Endometrium (tissue), 2 donors: ENCODE results near the gene SH3PXD2A.

ENCODE experiments used
- FAIRE-seq: peaks from 2 replicates; lab custom pipeline; 2012; peaks lifted over from hg19 to GRCh38; lab: Jason Lieb, UNC
- donor health status: control.
- donor health status: control.

The SH3PXD2A gene

GRCh38 chr10:103808780-103809179 lies 46.6 kb downstream of the SH3PXD2A start:
- no peak for FAIRE-seq

GRCh38 chr10:103807996-103808395 lies 47.4 kb downstream of the SH3PXD2A start:
- FAIRE-seq, result no peak

DNA sequence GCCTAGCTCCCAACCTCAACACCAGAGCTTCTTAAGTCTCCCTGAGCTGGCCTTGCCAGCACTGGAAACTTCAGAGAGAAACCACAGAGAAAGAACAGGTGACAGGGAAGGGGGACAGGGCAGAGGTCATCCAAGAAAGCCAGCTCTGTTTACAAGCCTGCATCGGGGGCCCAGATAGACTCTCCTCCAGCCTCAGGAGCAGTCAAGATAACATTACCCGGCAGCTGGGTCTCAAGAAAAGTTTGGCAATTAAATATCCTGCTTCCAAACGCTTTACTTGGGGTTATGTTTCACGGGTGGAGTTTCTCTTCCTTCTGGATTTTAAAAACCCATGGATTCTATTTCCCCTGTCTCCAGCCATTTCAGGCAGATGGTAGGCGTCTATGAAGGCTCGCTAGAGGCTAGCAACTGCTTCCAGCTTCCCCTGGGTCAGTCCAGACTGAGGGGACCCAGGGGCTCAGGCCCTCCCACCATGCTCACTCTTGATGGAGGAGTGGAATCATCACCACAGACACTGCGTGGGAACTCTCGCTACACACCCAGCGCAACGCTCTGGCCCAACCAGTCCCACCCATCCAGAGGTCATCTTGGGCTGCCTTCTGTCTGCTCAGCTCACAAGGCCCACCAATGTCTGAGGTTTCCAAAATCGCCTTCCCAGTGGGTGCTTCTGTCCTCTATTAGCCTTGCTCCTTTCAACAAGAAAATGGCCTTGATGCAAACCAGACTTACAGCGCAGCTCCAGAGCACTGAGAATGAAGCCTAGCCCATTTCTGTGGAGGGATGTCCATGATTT lies 48.8 kb downstream of the SH3PXD2A start:
- FAIRE-seq, result no peak

- FAIRE-seq, result no peak
These were observed 49.6 kb downstream of the SH3PXD2A start for GRCh38 chr10:103805781-103806180.

DNA sequence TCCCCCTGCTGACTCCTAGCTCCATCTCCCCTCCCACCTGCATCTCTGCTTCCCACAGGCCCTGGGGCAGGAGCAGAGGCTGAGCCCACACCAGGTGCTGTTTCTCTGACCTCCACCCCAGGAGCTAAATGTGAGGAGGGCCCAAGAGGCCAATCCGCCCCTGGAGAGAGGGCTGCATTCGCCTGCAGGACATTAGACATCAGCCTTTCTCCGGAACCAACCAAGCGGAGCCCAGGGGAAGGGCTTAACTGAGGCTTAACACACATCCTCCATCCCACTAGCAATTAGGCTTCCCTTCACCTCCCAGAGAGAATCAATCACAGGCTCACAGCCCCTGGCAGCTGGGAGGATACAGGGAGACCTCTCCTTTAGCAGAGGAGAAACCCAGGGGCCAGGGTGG lies 50.5 kb downstream of the SH3PXD2A start:
- FAIRE-seq, result no peak

- no peak for FAIRE-seq
These were observed 51.4 kb downstream of the SH3PXD2A start for GRCh38 chr10:103803941-103804340.

DNA sequence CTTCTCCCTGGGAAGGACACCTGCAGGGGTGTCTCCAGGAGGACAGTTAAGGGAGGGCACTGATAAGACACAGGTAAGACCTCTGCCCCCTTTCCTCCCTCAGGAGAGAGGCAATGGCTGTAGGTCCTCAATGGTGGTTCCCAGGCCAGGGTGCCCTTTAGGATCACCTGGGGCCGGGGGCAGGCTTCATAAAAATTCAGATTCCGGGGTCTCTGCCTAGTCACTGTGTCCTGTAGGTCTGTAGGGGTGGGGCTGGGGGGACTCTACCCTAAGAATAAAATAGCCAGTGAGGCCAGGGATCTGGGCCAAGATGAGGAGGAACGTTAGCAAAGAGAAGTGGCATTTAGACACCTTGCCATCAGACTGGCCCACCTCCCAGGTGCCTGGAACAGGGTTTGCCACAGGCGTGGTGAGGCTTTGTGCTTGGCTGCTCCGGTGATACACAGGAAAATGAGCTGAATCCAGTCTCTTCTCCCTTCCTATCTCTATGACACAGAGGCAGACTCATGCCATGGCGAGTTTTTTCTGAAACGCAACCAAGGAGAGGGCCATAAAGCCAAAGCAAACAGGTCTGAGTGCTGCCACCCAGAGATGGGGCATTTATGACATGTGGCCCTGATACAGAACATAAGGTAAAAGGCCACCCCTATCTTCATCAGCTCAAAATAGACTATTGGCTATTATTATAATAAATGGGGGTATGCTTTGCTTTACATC lies 52.6 kb downstream of the SH3PXD2A start:
- no peak for FAIRE-seq

- FAIRE-seq, result no peak
These were observed 53.3 kb downstream of the SH3PXD2A start for GRCh38 chr10:103802081-103802480.

DNA sequence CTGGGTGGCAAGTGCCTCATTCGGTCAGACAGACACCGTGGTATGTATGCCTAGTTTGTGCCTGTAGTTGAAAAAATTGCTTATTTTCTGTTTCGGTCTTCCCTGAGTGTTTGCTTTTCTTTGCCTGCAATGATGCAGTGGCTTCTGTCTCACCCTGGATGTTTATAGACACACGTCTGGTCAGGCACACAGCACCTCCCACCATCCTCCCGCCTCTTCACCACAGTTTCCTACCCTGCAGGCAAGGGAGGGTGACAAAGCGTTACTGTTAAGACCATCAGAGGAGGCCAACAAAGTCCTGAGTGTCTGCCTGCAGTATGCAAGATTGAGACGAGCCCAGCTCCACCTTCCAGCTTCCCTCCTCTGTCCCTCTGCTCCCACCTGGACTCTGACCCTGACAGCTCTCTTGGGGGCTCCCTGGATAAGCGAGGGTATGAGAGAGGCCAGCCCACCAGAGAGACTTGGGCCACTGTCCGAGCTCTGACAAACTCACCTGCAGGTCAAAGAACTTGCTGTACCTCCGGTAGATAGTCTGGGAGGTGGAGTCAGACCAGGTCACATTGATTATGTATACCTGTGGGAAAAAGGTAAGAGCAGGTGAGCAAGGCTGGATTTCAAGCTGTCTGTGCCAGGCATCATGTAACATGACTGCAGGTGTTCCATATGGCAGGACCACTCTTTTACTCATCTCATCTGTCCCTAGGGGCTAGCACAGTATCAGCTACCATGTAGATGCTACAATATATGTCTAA lies 54.4 kb downstream of the SH3PXD2A start:
- no peak for FAIRE-seq

DNA sequence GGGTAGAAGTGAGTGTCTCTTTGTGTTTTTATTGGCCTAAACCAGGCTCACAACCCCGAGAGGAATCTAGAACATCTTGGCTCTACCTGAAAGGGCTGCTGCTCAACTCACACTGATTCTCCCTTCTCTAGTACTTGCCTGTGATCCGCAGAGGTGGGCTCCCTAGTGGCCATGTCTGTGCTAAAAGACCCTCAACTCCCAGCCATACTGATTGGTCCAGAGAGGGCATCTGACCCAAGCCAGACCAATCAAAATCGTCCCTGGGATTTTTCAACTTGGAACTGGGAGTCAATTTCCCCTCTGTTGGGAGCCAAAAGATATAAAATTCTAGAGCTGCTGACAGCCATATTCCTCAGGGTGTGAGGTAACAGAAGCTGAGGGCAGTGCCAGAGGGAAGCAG lies 55.3 kb downstream of the SH3PXD2A start:
- no peak for FAIRE-seq

DNA sequence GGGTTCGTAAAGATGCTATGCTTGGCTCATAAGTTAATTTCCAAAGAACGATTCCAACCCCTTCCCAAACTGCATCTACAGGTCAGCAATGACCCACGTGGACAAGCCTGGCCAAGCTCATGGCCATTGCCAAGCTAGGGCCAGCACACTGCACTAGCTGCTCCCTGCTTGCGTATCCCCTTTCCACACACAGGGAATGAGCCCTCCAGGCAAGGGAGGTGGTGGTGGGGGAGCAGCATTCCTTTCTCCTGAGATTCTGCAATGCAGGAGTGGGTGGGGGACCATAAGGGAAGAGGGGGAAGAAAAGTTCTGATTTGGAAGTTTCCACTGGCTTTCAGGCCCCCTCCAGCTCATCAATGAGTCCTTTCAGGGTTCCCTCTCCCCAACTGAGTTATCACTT lies 56.0 kb downstream of the SH3PXD2A start:
- FAIRE-seq, result no peak

GRCh38 chr10:103798511-103798910 lies 56.9 kb downstream of the SH3PXD2A start:
- FAIRE-seq, result no peak

GRCh38 chr10:103797857-103798256 lies 57.5 kb downstream of the SH3PXD2A start:
- FAIRE-seq, result no peak

GRCh38 chr10:103795634-103796270 lies 59.6 kb downstream of the SH3PXD2A start:
- no peak for FAIRE-seq

GRCh38 chr10:103794996-103795395 lies 60.4 kb downstream of the SH3PXD2A start:
- no peak for FAIRE-seq

DNA sequence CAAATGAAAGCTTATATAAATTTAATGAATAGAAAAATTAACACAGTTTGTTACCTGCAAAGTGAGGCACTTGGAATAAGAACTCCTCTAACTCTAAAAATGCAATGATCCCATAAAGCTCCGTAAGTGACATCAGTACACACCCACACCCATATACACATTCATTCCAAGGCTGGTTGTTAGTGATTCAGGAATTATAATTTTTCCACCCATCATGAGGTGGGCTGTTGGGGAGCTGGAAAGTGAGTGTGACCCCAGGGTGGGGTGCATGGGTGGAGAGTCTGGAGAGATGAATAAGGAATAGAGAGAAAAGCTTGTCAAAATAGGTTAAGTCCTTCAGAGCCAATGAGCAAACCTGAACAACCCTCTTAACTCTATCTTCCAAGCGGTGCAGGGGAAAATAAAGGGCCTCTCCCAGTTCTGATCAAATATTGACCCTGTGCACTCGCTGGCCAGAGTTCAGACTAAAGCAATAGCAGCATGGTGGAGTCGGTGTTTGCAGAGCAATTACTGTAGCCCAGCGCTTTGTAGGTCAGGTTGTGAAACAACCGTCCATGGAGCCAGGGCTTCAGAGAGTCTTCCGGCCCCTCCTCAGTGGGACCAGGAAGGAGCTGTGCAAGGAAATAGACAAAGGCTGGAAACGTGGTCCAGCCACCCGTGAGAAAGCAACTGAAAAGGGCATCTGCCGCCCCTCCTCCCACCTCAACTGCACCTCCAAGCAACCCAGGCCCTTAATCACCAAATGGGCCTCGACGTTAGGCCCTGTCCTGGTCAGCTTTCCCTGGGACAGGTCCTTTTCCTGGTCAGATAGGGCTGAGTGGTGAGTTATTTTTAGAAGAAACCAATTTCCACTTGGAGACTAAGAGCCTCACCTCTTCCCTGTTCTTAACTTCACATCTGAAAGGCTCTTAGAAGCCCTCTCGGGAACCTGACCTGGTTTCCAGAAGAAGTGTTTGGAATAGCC lies 61.2 kb downstream of the SH3PXD2A start:
- FAIRE-seq, result no peak

- no peak for FAIRE-seq
These were observed 61.9 kb downstream of the SH3PXD2A start for GRCh38 chr10:103793429-103793828.

- no peak for FAIRE-seq
These were observed 62.8 kb downstream of the SH3PXD2A start for GRCh38 chr10:103792547-103792946.

GRCh38 chr10:103791858-103792257 lies 63.5 kb downstream of the SH3PXD2A start:
- FAIRE-seq, result no peak

DNA sequence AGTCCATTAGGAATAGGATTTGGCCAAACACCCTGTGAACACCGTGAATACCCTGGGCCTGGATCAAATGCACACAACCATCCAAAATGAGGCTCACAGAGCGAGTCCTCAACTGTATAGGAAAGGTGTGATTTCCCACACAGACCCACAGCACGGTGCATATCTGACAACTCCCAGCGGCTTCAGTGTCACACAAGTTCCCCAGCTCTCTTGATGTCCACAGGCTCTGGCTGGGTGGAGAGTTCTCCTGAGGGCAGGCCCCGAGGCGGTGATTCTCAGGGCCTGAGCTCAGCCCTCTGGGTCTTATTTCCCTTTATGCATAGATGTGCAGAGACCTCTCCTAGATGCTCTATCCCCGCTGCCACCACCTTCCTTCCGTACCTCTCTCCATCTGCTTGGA lies 64.1 kb downstream of the SH3PXD2A start:
- no peak for FAIRE-seq

DNA sequence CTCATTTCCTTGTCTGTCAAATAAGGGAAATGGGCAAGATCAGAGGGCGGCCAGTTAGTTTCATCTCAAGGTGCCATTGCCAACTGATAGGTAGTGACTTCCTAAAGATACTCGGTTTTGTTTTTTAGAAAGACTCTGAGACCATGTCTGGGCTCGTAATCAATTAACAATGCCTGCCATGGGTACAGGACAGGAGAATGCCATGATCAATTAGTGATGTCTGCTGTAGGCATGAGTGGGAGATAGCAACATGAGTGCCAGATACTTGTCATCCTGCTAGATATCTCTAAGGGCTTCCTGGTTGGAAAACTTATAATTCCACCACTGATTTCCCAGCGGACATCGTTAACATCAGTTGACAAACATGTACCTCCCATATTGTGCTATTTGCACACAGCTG lies 64.8 kb downstream of the SH3PXD2A start:
- no peak for FAIRE-seq
